BLaER1 treated with 17β-estradiol and CSF1 and Interleukin-3, amounts not matched to agents 10 nM and 100 nM (cell line): ENCODE results near the gene GPATCH3.
A peak's percentile ranks its signal among the peaks of the same experiment; 100 is the strongest.
"Not testable (repeated sequence)": the region's sequence is repeated elsewhere in the genome, so short reads cannot be mapped to it uniquely, and the experiment has no call there.

Source experiments
- H3K27ac ChIP-seq, 11 experiments: shearing (Covaris generic); formaldehyde crosslinking; 2 replicates each; pipeline ENCODE4 v1.8.1; 2022
- H3K27me3 ChIP-seq, 11 experiments: shearing (Covaris generic); formaldehyde crosslinking; 2 replicates each; pipeline ENCODE4 v1.8.1; 2022
- H3K36me3 ChIP-seq, 11 experiments: shearing (Covaris generic); formaldehyde crosslinking; 2 replicates each; pipeline ENCODE4 v1.8.1; 2022
- H3K4me1 ChIP-seq, 10 experiments: shearing (Covaris generic); formaldehyde crosslinking; 2 replicates each; pipeline ENCODE4 v1.8.1; 2022
- H3K4me2 ChIP-seq, 11 experiments: shearing (Covaris generic); formaldehyde crosslinking; 2 replicates each; pipeline ENCODE4 v1.8.1; 2022
- H3K4me3 ChIP-seq, 10 experiments: shearing (Covaris generic); formaldehyde crosslinking; 2 replicates each; pipeline ENCODE4 v1.8.1; 2022
- H3K9ac ChIP-seq, 11 experiments: shearing (Covaris generic); formaldehyde crosslinking; 2 replicates each; pipeline ENCODE4 v1.8.1; 2022
- H3K9me3 ChIP-seq, 11 experiments: shearing (Covaris generic); formaldehyde crosslinking; replicated peaks in 1 of 11; 2 replicates each; pipeline ENCODE4 v1.8.1; 2022
- H4K20me1 ChIP-seq, 11 experiments: shearing (Covaris generic); formaldehyde crosslinking; 2 replicates each; pipeline ENCODE4 v1.8.1; 2022
- Cebpa-rat ChIP-seq, 11 experiments: shearing (Covaris generic); IDR thresholded peaks; 2 replicates each; pipeline ENCODE4 v1.8.1; 2022

The GPATCH3 gene

GRCh38 chr1:26900001-26900814 is at the start of gene GPATCH3:
Gene GPATCH3 (minus strand): TSS chr1:26900467. CDS start chr1:26900442, 25 bp downstream.
- H3K36me3 ChIP-seq: peaks cover 31 to 40% (median 36%) of the 10 kb centered on the region in 11 experiments
- peaks cover 0 to 35% (median 4%) of the 10 kb centered on the region in 11 experiments; a peak in 11 of 22 replicates for H4K20me1 ChIP-seq
- peak within 1 kb of the TSS; percentile 86 to 97 (median 91) for H3K27ac ChIP-seq
- H3K27me3 ChIP-seq: no peaks in the 10 kb centered on the region
- peaks cover 20 to 44% (median 27%) of the 10 kb centered on the region in 10 experiments for H3K4me1 ChIP-seq
- H3K4me2 ChIP-seq: peak within 1 kb of the TSS; percentile 84 to 97 (median 94)
- H3K9me3 ChIP-seq: no peaks in the 10 kb centered on the region
- H3K9ac ChIP-seq: peak within 1 kb of the TSS; percentile 90 to 98 (median 95)
- H3K4me3 ChIP-seq: peak within 1 kb of the TSS; percentile 81 to 99 (median 91)
- TF ChIP-seq Cebpa-rat (IDR thresholded peaks at IDR 0.05): peak in 2 of 11 experiments; percentile 21 to 64; a peak in 2 of 22 replicates

- H3K4me1 ChIP-seq: peaks cover 16 to 23% (median 20%) of the 10 kb centered on the region in 10 experiments
- H3K36me3 ChIP-seq: peaks cover 24 to 39% (median 35%) of the 10 kb centered on the region in 11 experiments
- 0 out of 22 replicates have a peak, but pooled peaks cover 0 to 5% (median 0%) of the 10 kb centered on the region in 11 experiments for H3K9me3 ChIP-seq
- peaks cover 0 to 10% (median 0%) of the 10 kb centered on the region in 11 experiments; a peak in 4 of 22 replicates for H4K20me1 ChIP-seq
- H3K27me3 ChIP-seq: no peaks in the 10 kb centered on the region
- H3K27ac ChIP-seq: peak overlapping the region in 4 of 11 experiments; percentile 4 to 37 (median 20); a peak in 3 of 22 replicates
- no peak overlapping the region for H3K4me3 ChIP-seq
- H3K9ac ChIP-seq: no peak overlapping the region
- H3K4me2 ChIP-seq: peak overlapping the region; percentile 11 to 63 (median 53); a peak in 21 of 22 replicates
- TF ChIP-seq Cebpa-rat (IDR thresholded peaks at IDR 0.05): no peak
Measured at GRCh38 chr1:26949926-26950319, 49.7 kb upstream of the GPATCH3 start.

- H3K27ac ChIP-seq: 0 out of 22 replicates have a peak overlapping the region, but pooled peaks of 2 of the 11 experiments have one; percentile 4 to 37
- TF ChIP-seq Cebpa-rat (IDR thresholded peaks at IDR 0.05): no peak
Measured at GRCh38 chr1:26949266-26949925, 49.1 kb upstream of the GPATCH3 start.

DNA sequence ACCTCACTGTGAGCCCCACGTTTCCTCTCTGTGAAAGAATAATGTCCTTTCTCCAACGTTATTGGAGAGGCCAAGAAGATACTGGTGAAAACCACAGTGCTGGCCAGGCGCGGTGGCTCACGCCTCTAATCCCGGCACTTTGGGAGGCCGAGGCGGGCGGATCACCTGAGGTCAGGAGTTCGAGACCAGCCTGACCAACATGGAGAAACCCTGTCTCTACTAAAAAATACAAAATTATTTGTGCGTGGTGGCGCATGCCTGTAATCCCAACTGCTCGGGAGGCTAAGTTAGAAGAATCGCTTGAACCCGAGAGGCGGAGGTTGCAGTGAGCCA is 48.4 kb upstream of the GPATCH3 start:
- not testable (repeated sequence) for H3K27me3 ChIP-seq, H3K9me3 ChIP-seq, H3K9ac ChIP-seq, H3K27ac ChIP-seq, H3K4me3 ChIP-seq, H3K4me2 ChIP-seq
- peaks cover 36 to 51% (median 47%) of the 10 kb centered on the region in 11 experiments for H3K36me3 ChIP-seq
- peaks cover 0 to 11% (median 0%) of the 10 kb centered on the region in 11 experiments; a peak in 6 of 22 replicates for H4K20me1 ChIP-seq
- H3K4me1 ChIP-seq: peaks cover 16 to 23% (median 20%) of the 10 kb centered on the region in 10 experiments

More at GRCh38 chr1:26949266-26949925, 49.1 kb upstream of the GPATCH3 start:
- Histone ChIP-seq H3K27me3 (no peaks in the 10 kb centered on the region), H3K4me2 (peak overlapping the region; percentile 11 to 63 (median 53); a peak in 17 of 22 replicates), H4K20me1 (peaks cover 0 to 10% (median 0%) of the 10 kb centered on the region in 11 experiments; a peak in 4 of 22 replicates), H3K9ac (no peak overlapping the region), H3K4me1 (peaks cover 16 to 23% (median 20%) of the 10 kb centered on the region in 10 experiments), H3K36me3 (peaks cover 29 to 44% (median 40%) of the 10 kb centered on the region in 11 experiments), H3K9me3 (0 out of 22 replicates have a peak, but pooled peaks cover 0 to 5% (median 0%) of the 10 kb centered on the region in 11 experiments), H3K4me3 (no peak overlapping the region)

GRCh38 chr1:26946270-26946669 is 46.0 kb upstream of the GPATCH3 start:
- Histone ChIP-seq H3K4me3 (no peak overlapping the region), H3K36me3 (peaks cover 60 to 75% (median 71%) of the 10 kb centered on the region in 11 experiments), H3K4me2 (no peak overlapping the region), H3K9ac (no peak overlapping the region), H3K27ac (no peak overlapping the region), H4K20me1 (peaks cover 0 to 29% (median 13%) of the 10 kb centered on the region in 11 experiments; a peak in 12 of 22 replicates), H3K9me3 (no peaks in the 10 kb centered on the region), H3K4me1 (peaks cover 16 to 26% (median 21%) of the 10 kb centered on the region in 10 experiments), H3K27me3 (no peaks in the 10 kb centered on the region)
- no peak for TF ChIP-seq Cebpa-rat (IDR thresholded peaks at IDR 0.05)

GRCh38 chr1:26945728-26946127 is 45.5 kb upstream of the GPATCH3 start:
- H3K9me3 ChIP-seq: no peaks in the 10 kb centered on the region
- no peak for TF ChIP-seq Cebpa-rat (IDR thresholded peaks at IDR 0.05)
- no peak overlapping the region for H3K27ac ChIP-seq
- peaks cover 0 to 34% (median 16%) of the 10 kb centered on the region in 11 experiments; a peak in 13 of 22 replicates for H4K20me1 ChIP-seq
- H3K36me3 ChIP-seq: peaks cover 64 to 81% (median 75%) of the 10 kb centered on the region in 11 experiments
- no peak overlapping the region for H3K9ac ChIP-seq
- H3K27me3 ChIP-seq: no peaks in the 10 kb centered on the region
- peaks cover 13 to 26% (median 18%) of the 10 kb centered on the region in 10 experiments for H3K4me1 ChIP-seq
- no peak overlapping the region for H3K4me3 ChIP-seq
- H3K4me2 ChIP-seq: no peak overlapping the region

- H3K4me2 ChIP-seq: no peak overlapping the region
- peaks cover 64 to 87% (median 77%) of the 10 kb centered on the region in 11 experiments for H3K36me3 ChIP-seq
- peaks cover 0 to 40% (median 20%) of the 10 kb centered on the region in 11 experiments; a peak in 14 of 22 replicates for H4K20me1 ChIP-seq
- H3K27me3 ChIP-seq: no peaks in the 10 kb centered on the region
- no peak overlapping the region for H3K9ac ChIP-seq
- no peak for TF ChIP-seq Cebpa-rat (IDR thresholded peaks at IDR 0.05)
- H3K27ac ChIP-seq: no peak overlapping the region
- H3K9me3 ChIP-seq: no peaks in the 10 kb centered on the region
- peaks cover 7 to 26% (median 14%) of the 10 kb centered on the region in 10 experiments for H3K4me1 ChIP-seq
- H3K4me3 ChIP-seq: no peak overlapping the region
Measured at GRCh38 chr1:26945138-26945537, 44.9 kb upstream of the GPATCH3 start.

DNA sequence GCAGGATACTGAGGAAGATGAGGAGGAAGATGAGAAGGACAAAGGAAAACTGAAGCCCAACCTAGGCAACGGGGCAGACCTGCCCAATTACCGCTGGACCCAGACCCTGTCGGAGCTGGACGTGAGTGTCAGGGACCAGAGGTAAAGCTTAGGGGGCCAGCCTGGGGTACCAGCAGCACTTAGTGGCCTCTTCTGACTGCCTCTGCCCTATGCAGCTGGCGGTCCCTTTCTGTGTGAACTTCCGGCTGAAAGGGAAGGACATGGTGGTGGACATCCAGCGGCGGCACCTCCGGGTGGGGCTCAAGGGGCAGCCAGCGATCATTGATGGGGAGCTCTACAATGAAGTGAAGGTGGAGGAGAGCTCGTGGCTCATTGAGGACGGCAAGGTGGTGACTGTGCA is 42.4 kb upstream of the GPATCH3 start:
- Histone ChIP-seq H3K4me3 (no peak overlapping the region), H3K9ac (no peak overlapping the region), H3K36me3 (peaks cover 64 to 100% (median 92%) of the 10 kb centered on the region in 11 experiments), H3K4me2 (no peak overlapping the region), H4K20me1 (peaks cover 0 to 65% (median 44%) of the 10 kb centered on the region in 11 experiments; a peak in 17 of 22 replicates), H3K27me3 (no peaks in the 10 kb centered on the region), H3K27ac (peak overlapping the region in 1 of 11 experiments; percentile 61; a peak in 2 of 22 replicates), H3K4me1 (peaks cover 0 to 41% (median 15%) of the 10 kb centered on the region in 10 experiments; a peak in 12 of 20 replicates), H3K9me3 (no peaks in the 10 kb centered on the region)
- TF ChIP-seq Cebpa-rat (IDR thresholded peaks at IDR 0.05): no peak
